Prostate gland (tissue), 2 donors: ENCODE measurements around the gene MAML1.

Experiments used
- CTCF ChIP-seq, 4 experiments: fragments of 200-600 bp in 2 of 4; fragments of 450-650 bp in 2 of 4; sonication (generic) in 2 of 4; IDR thresholded peaks; 1 replicate in 3 of 4; 2 replicates in 1 of 4; pipeline ENCODE4 v1.5.1; 2016 to 2019; ENCODE audit warnings: antibody characterized with exemption in 4 of 4, mild to moderate bottlenecking in 2 of 4, moderate library complexity in 2 of 4
- POLR2A ChIP-seq: fragments of 450-650 bp; IDR thresholded peaks from one replicate; pipeline ENCODE4 v1.6.1; 2016; ENCODE audit warnings: antibody characterized with exemption, mild to moderate bottlenecking
- POLR2AphosphoS5 ChIP-seq: sonication (generic); formaldehyde crosslinking; IDR thresholded peaks from one replicate; pipeline ENCODE4 v1.6.1; 2017; ENCODE audit warnings: antibody characterized with exemption

GRCh38 chr5:179774442-179774841 lies 41.8 kb downstream of the MAML1 start:
- TF ChIP-seq CTCF (IDR thresholded peaks at IDR 0.05) (no peak), POLR2AphosphoS5 (no peak), POLR2A (no peak)
